Measurements from ENCODE around the gene ASCL2. TPM values are rescaled to one million over a fixed set of nuclear protein-coding genes. Genes with fewer than 3 reads are reported as not detected.

ASCL2 gene
- total RNA-seq, 1 donor from 2014 or later = 1.7 TPM

GRCh38 chr11:2219318-2220017 lies 50.9 kb downstream of the ASCL2 start:
- no peaks in the 10 kb centered on the region for H3K9me3 ChIP-seq
- no peaks in the 10 kb centered on the region for H3K36me3 ChIP-seq
- H3K27ac ChIP-seq = no peak overlapping the region
- H3K4me1 ChIP-seq = no peaks in the 10 kb centered on the region
- H3K27me3 ChIP-seq (ENCODE audit: low read depth) = no peaks in the 10 kb centered on the region
- ATAC-seq (no peak), DNase-seq (no peak)
- H3K4me3 ChIP-seq = no peak overlapping the region
- intact Hi-C loops (cut with DNase I) = no loop called here
- no peak for TF ChIP-seq CTCF (IDR thresholded peaks at IDR 0.05)

Other genes with a start within 250 kb of the ASCL2 start
- 33.9 TPM for gene IGF2, start 131.2 kb downstream of the ASCL2 start, total RNA-seq
- not detected for gene INS, start 109.4 kb downstream of the ASCL2 start, total RNA-seq
- not detected for gene TH, start 98.8 kb downstream of the ASCL2 start, total RNA-seq
- 12.1 TPM for gene C11orf21, start 31.3 kb upstream of the ASCL2 start, total RNA-seq
- gene TSPAN32, start 31.4 kb upstream of the ASCL2 start, total RNA-seq = 12.5 TPM
- gene CD81, start 106.7 kb upstream of the ASCL2 start, total RNA-seq = 850 TPM
- 38.8 TPM for gene TSSC4, start 130.2 kb upstream of the ASCL2 start, total RNA-seq
- gene TRPM5, start 173.9 kb upstream of the ASCL2 start, total RNA-seq = not detected
- gene KCNQ1, start 174.4 kb upstream of the ASCL2 start, total RNA-seq = 51.0 TPM

All from lower lobe of right lung (tissue), 2 donors.